Ectodermal cell (in vitro differentiated cells): ENCODE data around the gene SC5D.

Experiments used
- H3K27ac ChIP-seq: 2 replicates; pipeline ENCODE4 v1.7.0; 2013; ENCODE audit warnings: mild to moderate bottlenecking, low read depth, low read length; ENCODE audit not compliant: insufficient read depth, poor library complexity, severe bottlenecking
- H3K27me3 ChIP-seq: 2 replicates; pipeline ENCODE4 v1.7.0; 2013; ENCODE audit warnings: mild to moderate bottlenecking, low read length; ENCODE audit not compliant: insufficient read depth, control insufficient read depth, poor library complexity, severe bottlenecking
- H3K36me3 ChIP-seq: one replicate; pipeline ENCODE4 v1.7.0; 2013; ENCODE audit warnings: low read length; ENCODE audit not compliant: control insufficient read depth, insufficient read depth
- H3K4me1 ChIP-seq: one replicate; pipeline ENCODE4 v1.7.0; 2013; ENCODE audit warnings: low read length; ENCODE audit not compliant: control insufficient read depth, insufficient read depth
- H3K4me3 ChIP-seq: 2 replicates; pipeline ENCODE4 v1.7.0; 2013; ENCODE audit warnings: low read depth, low read length, control low read depth; ENCODE audit not compliant: insufficient read depth
- H3K9me3 ChIP-seq: 2 replicates; pipeline ENCODE4 v1.7.0; 2013; ENCODE audit warnings: mild to moderate bottlenecking, low read length, moderate library complexity; ENCODE audit not compliant: control insufficient read depth
- WGBS, 2 experiments: methylation state at CpG; one replicate each; pipeline ENCODE4 v1.1.7; 2013; ENCODE audit warnings: missing lambda C conversion rate in 2 of 2; 5-methylcytosine and 5-hydroxymethylcytosine counted together

Gene SC5D

GRCh38 chr11:121255473-121256125 lies 37.0 kb upstream of the SC5D start:
- WGBS, 2 experiments = 72 to 76% methylated on average over 2 of the region's 2 CpGs
- H3K27ac ChIP-seq = no peak overlapping the region
- no peaks in the 10 kb centered on the region for H3K9me3 ChIP-seq
- no peaks in the 10 kb centered on the region for H3K36me3 ChIP-seq
- no peaks in the 10 kb centered on the region for H3K27me3 ChIP-seq
- H3K4me1 ChIP-seq = no peaks in the 10 kb centered on the region
- H3K4me3 ChIP-seq = no peak overlapping the region

GRCh38 chr11:121257289-121257688 lies 35.3 kb upstream of the SC5D start:
- H3K36me3 ChIP-seq = no peaks in the 10 kb centered on the region
- H3K4me1 ChIP-seq = no peaks in the 10 kb centered on the region
- no peaks in the 10 kb centered on the region for H3K9me3 ChIP-seq
- no peak overlapping the region for H3K27ac ChIP-seq
- H3K4me3 ChIP-seq = no peak overlapping the region
- H3K27me3 ChIP-seq = no peaks in the 10 kb centered on the region

GRCh38 chr11:121257976-121258375 lies 34.6 kb upstream of the SC5D start:
- H3K36me3 ChIP-seq = no peaks in the 10 kb centered on the region
- no peak overlapping the region for H3K4me3 ChIP-seq
- H3K27ac ChIP-seq = no peak overlapping the region
- H3K4me1 ChIP-seq = no peaks in the 10 kb centered on the region
- no peaks in the 10 kb centered on the region for H3K9me3 ChIP-seq
- 100% methylated on average over 1 of the region's 1 CpG for WGBS, 2 experiments
- no peaks in the 10 kb centered on the region for H3K27me3 ChIP-seq

GRCh38 chr11:121265586-121265985 lies 27.0 kb upstream of the SC5D start:
- no peaks in the 10 kb centered on the region for H3K27me3 ChIP-seq
- no peaks in the 10 kb centered on the region for H3K36me3 ChIP-seq
- 96 to 97% methylated on average over 6 of the region's 6 CpGs for WGBS, 2 experiments
- H3K4me1 ChIP-seq = no peaks in the 10 kb centered on the region
- H3K27ac ChIP-seq = no peak overlapping the region
- no peaks in the 10 kb centered on the region for H3K9me3 ChIP-seq
- H3K4me3 ChIP-seq = no peak overlapping the region

- 91 to 99% methylated on average over 2 of the region's 2 CpGs for WGBS, 2 experiments
- H3K4me3 ChIP-seq = no peak overlapping the region
- H3K9me3 ChIP-seq = no peaks in the 10 kb centered on the region
- H3K27ac ChIP-seq = no peak overlapping the region
- H3K36me3 ChIP-seq = no peaks in the 10 kb centered on the region
- no peaks in the 10 kb centered on the region for H3K4me1 ChIP-seq
- H3K27me3 ChIP-seq = no peaks in the 10 kb centered on the region
These were observed 24.0 kb upstream of the SC5D start for GRCh38 chr11:121268581-121268980.

- Histone ChIP-seq H3K36me3 (no peaks in the 10 kb centered on the region), H3K27me3 (no peaks in the 10 kb centered on the region), H3K27ac (no peak overlapping the region), H3K9me3 (no peaks in the 10 kb centered on the region), H3K4me3 (no peak overlapping the region), H3K4me1 (no peaks in the 10 kb centered on the region)
- WGBS, 2 experiments = 75 to 79% methylated on average over 7 of the region's 7 CpGs
These were observed 22.4 kb upstream of the SC5D start for GRCh38 chr11:121270001-121270678.

- no peak overlapping the region for H3K4me3 ChIP-seq
- no peaks in the 10 kb centered on the region for H3K27me3 ChIP-seq
- no peaks in the 10 kb centered on the region for H3K4me1 ChIP-seq
- 95 to 100% methylated on average over 1 to 3 of the region's 4 CpGs for WGBS, 2 experiments
- no peaks in the 10 kb centered on the region for H3K9me3 ChIP-seq
- no peaks in the 10 kb centered on the region for H3K36me3 ChIP-seq
- no peak overlapping the region for H3K27ac ChIP-seq
These were observed 18.1 kb upstream of the SC5D start for GRCh38 chr11:121274332-121274991.

GRCh38 chr11:121281698-121282097 lies 10.9 kb upstream of the SC5D start:
- no peaks in the 10 kb centered on the region for H3K27me3 ChIP-seq
- no peaks in the 10 kb centered on the region for H3K36me3 ChIP-seq
- WGBS, 2 experiments = 98 to 100% methylated on average over 5 of the region's 5 CpGs
- H3K9me3 ChIP-seq = no peaks in the 10 kb centered on the region
- no peak overlapping the region for H3K4me3 ChIP-seq
- H3K4me1 ChIP-seq = no peaks in the 10 kb centered on the region
- no peak overlapping the region for H3K27ac ChIP-seq

GRCh38 chr11:121282386-121282785 lies 10.2 kb upstream of the SC5D start:
- no peaks in the 10 kb centered on the region for H3K4me1 ChIP-seq
- H3K27me3 ChIP-seq = no peaks in the 10 kb centered on the region
- 79 to 85% methylated on average over 3 of the region's 4 CpGs for WGBS, 2 experiments
- H3K27ac ChIP-seq = no peak overlapping the region
- no peak overlapping the region for H3K4me3 ChIP-seq
- no peaks in the 10 kb centered on the region for H3K36me3 ChIP-seq
- H3K9me3 ChIP-seq = no peaks in the 10 kb centered on the region

- Histone ChIP-seq H3K4me3 (no peak overlapping the region), H3K4me1 (no peaks in the 10 kb centered on the region), H3K9me3 (no peaks in the 10 kb centered on the region), H3K27me3 (no peaks in the 10 kb centered on the region), H3K36me3 (no peaks in the 10 kb centered on the region), H3K27ac (no peak overlapping the region)
- WGBS, 2 experiments = 98 to 99% methylated on average over 4 of the region's 4 CpGs
These were observed 9.6 kb upstream of the SC5D start for GRCh38 chr11:121282886-121283502.
